ENCODE data around the gene NIN.

Gene NIN

DNA sequence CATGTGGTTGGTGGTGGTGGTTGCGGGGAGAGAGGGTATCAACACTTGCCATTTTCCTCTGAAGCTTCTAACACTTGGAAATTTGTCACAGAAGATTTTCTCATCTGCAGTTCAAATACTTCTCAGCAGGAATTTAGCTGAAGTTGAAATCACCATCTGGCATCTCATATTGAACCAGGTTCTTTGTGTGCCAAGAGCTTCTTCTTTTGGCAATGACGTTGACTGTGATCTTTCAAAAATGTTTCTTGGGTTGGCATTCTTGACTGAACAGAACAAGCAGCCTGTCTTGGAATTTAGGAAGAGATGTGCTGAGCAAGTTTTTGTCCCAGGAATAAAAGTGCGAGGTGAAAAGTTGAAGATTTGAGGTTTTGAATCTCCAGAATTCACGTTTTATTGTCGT lies 8.7 kb upstream of the NIN start:
- no peak for DNase-seq (ENCODE audit: low spot score)

- DNase-seq (ENCODE audit: low spot score) = no peak
Measured at GRCh38 chr14:50839048-50839447, 8.1 kb upstream of the NIN start.

GRCh38 chr14:50837850-50838470 lies 7.0 kb upstream of the NIN start:
- no peak for DNase-seq (ENCODE audit: low spot score)

- DNase-seq (ENCODE audit: low spot score) = no peak
Measured at GRCh38 chr14:50837271-50837670, 6.3 kb upstream of the NIN start.

GRCh38 chr14:50836515-50836914 lies 5.6 kb upstream of the NIN start:
- no peak for DNase-seq (ENCODE audit: low spot score)

GRCh38 chr14:50835280-50835679 lies 4.3 kb upstream of the NIN start:
- DNase-seq (ENCODE audit: low spot score) = no peak

DNA sequence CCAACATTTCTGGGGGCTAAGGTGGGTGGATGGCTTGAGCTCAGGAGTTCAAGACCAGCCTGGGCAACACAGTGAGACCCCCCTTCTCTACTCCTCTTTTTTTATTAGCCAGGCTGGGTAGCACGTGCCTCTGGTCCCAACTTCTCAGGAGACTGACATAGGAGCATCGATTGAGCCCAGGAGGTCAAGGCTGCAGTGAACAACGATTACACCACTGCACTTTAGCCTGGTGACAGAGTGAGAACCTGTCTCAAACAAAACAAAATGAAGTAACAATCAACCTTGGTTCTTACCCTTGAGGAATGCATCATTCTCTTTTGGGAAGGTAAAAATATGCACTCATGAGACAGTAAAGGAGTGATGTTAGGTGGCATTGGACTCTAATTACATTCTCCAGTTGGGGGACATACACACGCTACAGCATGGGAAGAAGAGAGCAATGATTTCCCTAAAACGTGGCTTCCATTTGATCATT lies 3.9 kb upstream of the NIN start:
- DNase-seq (ENCODE audit: low spot score) = no peak

DNA sequence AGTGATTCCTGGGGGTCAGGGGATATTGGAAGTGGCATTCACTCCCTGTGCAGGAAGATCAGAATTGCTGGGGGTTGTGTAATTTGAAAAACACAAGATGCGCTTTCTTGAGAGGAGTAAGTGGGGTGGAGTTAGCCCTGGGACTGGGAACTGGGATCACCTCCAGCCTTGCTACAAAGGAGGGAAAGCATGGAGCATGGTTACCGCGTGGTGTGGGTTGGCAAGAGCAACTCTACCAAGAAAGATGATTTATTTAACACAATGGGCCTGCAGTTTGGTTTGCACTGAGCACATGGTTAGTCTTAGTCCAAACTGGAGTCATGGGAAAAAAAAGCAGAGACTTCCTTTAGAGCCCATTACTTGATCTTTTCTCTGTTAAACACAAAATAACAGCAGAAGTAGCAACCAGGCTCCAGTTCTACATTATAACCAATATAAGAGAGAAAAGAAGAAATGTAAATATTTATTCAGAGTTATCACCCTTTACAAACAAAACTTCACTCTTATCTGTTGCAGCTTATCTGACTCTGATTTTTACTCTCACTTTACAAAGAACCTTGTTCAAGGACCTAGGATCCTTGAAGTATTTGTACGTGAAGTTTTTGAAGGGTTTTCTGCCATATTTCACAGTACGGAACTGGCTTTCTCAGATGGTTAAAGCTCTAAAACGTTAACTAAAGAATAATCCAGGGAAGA lies 2.1 kb upstream of the NIN start:
- DNase-seq (ENCODE audit: low spot score) = no peak

DNA sequence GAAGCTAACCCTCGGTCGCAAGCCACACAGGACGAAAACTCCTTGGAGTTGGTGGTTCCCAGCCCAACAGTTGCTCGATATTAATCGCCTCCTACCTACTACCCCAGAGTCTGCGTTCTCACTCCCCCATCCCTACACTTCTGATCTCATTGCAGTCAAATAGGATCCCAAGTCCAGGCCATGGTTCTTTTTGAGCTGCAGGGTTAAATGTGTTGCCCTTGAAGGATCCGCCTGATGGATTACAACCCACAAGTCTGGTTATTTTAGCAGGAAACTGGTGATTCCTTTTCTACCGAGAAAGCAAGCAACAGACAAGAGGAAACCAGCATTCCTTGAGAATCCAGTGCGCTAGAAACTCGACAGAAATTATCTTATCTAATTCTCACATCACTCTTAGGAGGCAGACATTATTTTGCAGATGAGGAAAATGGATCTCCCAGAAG lies 785 bp upstream of the NIN start:
- DNase-seq (ENCODE audit: low spot score) = no peak

GRCh38 chr14:50830044-50830931 lies 674 bp downstream of the NIN start:
- DNase-seq (ENCODE audit: low spot score) = peak; percentile 20

DNA sequence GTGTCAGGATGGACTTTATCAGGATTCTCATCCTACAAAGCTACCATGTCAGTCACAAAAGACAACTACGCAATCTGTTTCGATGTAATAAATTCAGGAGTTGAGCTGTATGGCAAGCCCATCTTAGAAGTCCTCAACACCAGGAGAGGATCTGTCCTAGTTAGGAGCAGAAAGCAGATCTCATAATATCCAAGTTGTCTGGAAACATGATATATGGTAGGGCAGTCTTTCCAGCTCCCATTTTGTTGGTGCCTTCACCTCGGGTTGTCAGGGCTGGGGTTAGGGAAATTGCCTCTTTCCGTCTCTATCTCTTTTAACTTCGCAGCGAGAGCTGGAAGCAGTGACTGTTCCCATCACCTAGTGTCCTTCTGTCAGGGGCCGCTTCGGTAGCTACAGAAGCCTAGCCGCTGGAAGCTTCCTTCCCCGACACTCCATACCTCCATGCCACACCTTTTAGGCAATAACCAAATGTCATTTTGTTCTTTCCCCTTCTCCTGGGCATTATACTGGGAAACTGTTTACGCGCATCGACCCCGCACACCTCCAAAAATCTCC lies 1.4 kb downstream of the NIN start:
- DNase-seq (ENCODE audit: low spot score) = no peak

DNA sequence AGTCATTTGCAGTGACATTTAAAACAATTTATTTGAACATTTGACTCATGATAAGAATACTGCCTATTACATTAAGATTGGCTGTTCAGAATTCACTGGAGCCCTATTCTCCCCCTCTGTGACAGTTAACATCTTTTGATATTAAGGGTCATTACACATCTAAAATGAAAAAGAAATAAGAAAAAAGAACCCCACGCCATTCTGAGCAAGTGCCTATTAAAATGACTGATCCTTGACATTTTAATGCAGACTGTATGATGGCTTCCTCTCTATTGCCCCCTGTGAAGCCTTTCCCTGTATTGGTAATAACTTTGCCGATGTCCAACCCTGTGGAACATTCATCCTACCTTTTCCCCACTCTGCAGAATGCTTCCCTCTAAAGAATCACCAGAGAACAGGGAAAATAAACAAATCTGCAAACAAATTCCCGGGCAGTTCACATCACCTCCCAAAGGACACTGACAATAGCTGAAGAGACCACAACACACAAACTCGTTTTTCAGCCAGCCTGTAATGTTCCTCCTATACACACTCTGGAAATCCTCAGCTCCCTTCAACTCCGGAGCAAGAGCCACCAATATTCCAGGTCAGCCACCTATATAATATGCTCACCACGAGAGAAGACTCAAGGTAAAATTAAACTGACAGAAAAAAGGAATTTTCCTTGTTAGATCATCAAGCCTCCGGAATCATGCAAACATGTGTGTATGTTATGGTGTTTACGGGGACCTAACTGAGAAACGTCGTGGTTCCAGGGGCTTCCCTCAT lies 2.1 kb downstream of the NIN start:
- no peak for DNase-seq (ENCODE audit: low spot score)

- no peak for DNase-seq (ENCODE audit: low spot score)
Measured at GRCh38 chr14:50826681-50827080, 4.3 kb downstream of the NIN start.

DNA sequence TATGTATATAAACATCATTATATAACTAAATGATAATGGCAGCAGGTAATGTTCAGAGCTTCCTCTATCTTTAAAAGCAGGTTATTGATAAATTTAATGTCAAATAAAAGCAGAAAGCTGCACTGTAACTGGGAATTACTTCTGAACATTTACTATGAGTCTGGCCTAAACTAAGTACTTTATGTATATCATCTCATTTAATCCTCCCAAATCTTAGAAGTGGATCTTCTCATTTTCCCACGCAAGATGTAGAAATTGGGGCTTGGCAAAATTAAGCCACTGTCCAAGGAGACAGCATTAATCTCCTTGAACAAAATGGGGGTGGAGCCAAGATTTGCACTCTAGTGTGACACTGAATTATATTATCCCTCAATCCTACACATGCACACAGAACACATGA lies 5.7 kb downstream of the NIN start:
- DNase-seq (ENCODE audit: low spot score) = no peak

GRCh38 chr14:50823762-50824636 lies 7.0 kb downstream of the NIN start:
- no peak for DNase-seq (ENCODE audit: low spot score)

GRCh38 chr14:50823051-50823761 lies 7.8 kb downstream of the NIN start:
- DNase-seq (ENCODE audit: low spot score) = no peak

DNA sequence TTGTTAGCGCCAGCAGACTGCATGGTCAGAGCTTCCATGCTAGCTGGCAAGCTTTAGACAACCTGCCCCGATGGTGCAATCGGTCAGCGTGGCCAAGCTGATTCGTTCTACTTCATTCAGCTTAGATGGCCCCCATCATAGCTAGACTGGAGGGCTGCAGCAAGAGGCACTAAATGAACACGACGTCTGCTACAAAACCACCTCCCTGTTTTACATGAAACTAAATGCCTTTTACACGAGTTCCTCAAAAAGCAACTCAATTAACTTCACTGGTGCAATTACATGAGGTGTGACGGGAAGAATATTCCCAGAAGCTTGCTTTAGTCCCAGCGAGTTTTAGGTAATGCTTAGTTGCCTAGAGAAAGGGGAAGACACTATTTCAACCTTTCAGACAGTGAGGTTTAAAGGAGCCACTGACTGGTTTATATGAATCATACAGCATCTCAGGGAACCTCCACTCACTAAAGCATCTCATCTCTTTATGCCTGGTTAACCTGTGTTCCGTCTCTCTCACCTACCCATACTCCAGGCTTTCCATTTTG lies 8.4 kb downstream of the NIN start:
- DNase-seq (ENCODE audit: low spot score) = no peak

DNA sequence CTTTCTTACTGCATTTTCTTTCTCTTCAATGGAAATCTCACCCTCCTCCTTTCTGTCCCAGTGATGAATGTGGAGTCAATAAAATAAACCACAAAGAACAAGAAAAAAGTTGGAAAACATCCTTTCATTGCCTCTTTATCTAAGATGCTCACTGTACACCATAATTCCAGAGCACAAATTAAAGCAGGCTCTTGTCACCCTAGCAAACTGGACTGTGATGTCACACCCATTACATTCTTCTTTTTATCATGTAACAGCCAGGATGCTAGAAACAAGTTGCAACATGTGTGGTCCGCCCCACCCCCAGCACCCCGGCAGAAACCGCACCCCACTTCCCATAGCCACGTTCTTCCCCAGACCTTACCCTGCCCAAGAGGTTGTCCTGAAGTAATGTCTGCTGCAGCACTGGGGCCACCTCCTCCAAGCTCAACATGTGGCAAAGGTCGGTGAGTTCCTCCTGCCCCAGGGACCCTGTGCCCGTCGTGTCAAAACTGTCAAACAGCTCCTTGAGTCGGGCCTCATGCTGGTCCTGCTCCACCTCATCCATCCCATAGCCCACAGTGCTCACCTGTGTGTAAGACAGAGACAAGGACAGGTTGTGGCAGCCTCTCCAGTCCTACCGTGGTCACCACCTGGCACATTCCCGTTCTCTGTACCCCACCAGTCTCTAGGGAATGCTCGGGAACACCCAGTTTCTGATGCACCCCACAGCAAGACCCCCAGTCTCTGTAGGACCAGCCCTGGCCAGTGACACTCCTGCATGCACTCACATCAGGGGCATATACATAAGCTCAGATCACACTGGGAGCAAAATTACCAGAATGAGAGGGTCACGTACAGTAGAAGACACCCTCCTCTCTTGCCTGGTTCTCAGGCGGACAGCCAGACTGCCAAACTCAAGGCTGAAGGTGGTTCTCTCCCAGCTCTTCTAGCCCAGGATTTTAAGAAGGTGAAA lies 9.2 kb downstream of the NIN start:
- no peak for DNase-seq (ENCODE audit: low spot score)

Data from HuH-7.5 (cell line).